SK-N-SH treated with all-trans-retinoic acid at 6 μM for 48 hours (cell line): ENCODE results near the gene CITED1.

Experiments
- ATAC-seq: fragments of 200-7000 bp; cut with Tn5 transposase; 3 replicates; pipeline ENCODE4 v1.9.1; 2020; ENCODE audit warnings: mild to moderate bottlenecking, moderate library complexity
- ARNTL ChIP-seq: fragments of 450-650 bp; formaldehyde crosslinking; IDR thresholded peaks from 2 replicates; pipeline ENCODE4 v1.5.0; 2020; ENCODE audit warnings: low read depth, mild to moderate bottlenecking, moderate library complexity, borderline replicate concordance
- BACH2 ChIP-seq: fragments of 250-450 bp; sonication (Bioruptor Pico); IDR thresholded peaks from 2 replicates; pipeline ENCODE4 v1.9.0; 2021; ENCODE audit warnings: mild to moderate bottlenecking, borderline replicate concordance
- CSRNP3 ChIP-seq: fragments of 250-450 bp; sonication (Bioruptor Pico); IDR thresholded peaks from 2 replicates; pipeline ENCODE4 v1.5.1; 2021; ENCODE audit warnings: mild to moderate bottlenecking, moderate library complexity
- GLIS3 ChIP-seq: fragments of 250-450 bp; sonication (Bioruptor Pico); IDR thresholded peaks from 2 replicates; pipeline ENCODE4 v1.5.0; 2020; ENCODE audit warnings: mild to moderate bottlenecking, moderate library complexity
- OSR1 ChIP-seq: fragments of 250-450 bp; sonication (Bioruptor Pico); IDR thresholded peaks from 2 replicates; pipeline ENCODE4 v1.8.0; 2022; ENCODE audit warnings: moderate library complexity, mild to moderate bottlenecking, inconsistent platforms
- PPARA ChIP-seq: fragments of 250-450 bp; sonication (Bioruptor Pico); IDR thresholded peaks from 2 replicates; pipeline ENCODE4 v1.5.0; 2020; ENCODE audit warnings: mild to moderate bottlenecking, borderline replicate concordance
- RARB ChIP-seq: fragments of 250-450 bp; sonication (Bioruptor Pico); IDR thresholded peaks from 2 replicates; pipeline ENCODE4 v1.8.0; 2021; ENCODE audit warnings: mild to moderate bottlenecking, moderate library complexity
- SNAI2 ChIP-seq: fragments of 250-450 bp; sonication (Bioruptor Pico); IDR thresholded peaks from 2 replicates; pipeline ENCODE4 v1.5.0; 2020; ENCODE audit warnings: mild to moderate bottlenecking, moderate library complexity
- TCF4 ChIP-seq: fragments of 250-450 bp; sonication (Bioruptor Pico); IDR thresholded peaks from 2 replicates; pipeline ENCODE4 v1.8.0; 2021; ENCODE audit warnings: mild to moderate bottlenecking, moderate library complexity, borderline replicate concordance
- TOX ChIP-seq: fragments of 250-450 bp; sonication (Bioruptor Pico); IDR thresholded peaks from 2 replicates; pipeline ENCODE4 v1.8.0; 2021; ENCODE audit warnings: mild to moderate bottlenecking, moderate library complexity, borderline replicate concordance
- TSHZ2 ChIP-seq: fragments of 250-450 bp; sonication (Bioruptor Pico); IDR thresholded peaks from 2 replicates; pipeline ENCODE4 v1.5.0; 2020; ENCODE audit warnings: mild to moderate bottlenecking, moderate library complexity
- ZC3H10 ChIP-seq: fragments of 250-450 bp; sonication (Bioruptor Pico); IDR thresholded peaks from 2 replicates; pipeline ENCODE4 v1.5.1; 2021; ENCODE audit warnings: mild to moderate bottlenecking, moderate library complexity
- ZFP3 ChIP-seq: fragments of 250-450 bp; sonication (Bioruptor Pico); IDR thresholded peaks from 2 replicates; pipeline ENCODE4 v1.5.0; 2020; ENCODE audit warnings: mild to moderate bottlenecking, moderate library complexity
- ZNF565 ChIP-seq: fragments of 450-650 bp; formaldehyde crosslinking; conservative IDR thresholded peaks from 2 replicates; pipeline ENCODE4 v1.5.0; 2020; ENCODE audit warnings: low read depth, mild to moderate bottlenecking, moderate library complexity
- ZNF70 ChIP-seq: fragments of 450-650 bp; formaldehyde crosslinking; IDR thresholded peaks from 2 replicates; pipeline ENCODE4 v1.5.0; 2020; ENCODE audit warnings: mild to moderate bottlenecking, moderate library complexity
- ZNF8 ChIP-seq: fragments of 450-650 bp; formaldehyde crosslinking; IDR thresholded peaks from 2 replicates; pipeline ENCODE4 v1.5.0; 2020; ENCODE audit warnings: mild to moderate bottlenecking, moderate library complexity
- TF ChIP-seq, protein P1 (sequence below): fragments of 250-450 bp; sonication (Bioruptor Pico); IDR thresholded peaks from 2 replicates; pipeline ENCODE4 v1.8.0; 2020; ENCODE audit warnings: mild to moderate bottlenecking, moderate library complexity, borderline replicate concordance
- TF ChIP-seq, protein P2 (sequence below): fragments of 250-450 bp; sonication (Bioruptor Pico); IDR thresholded peaks from 2 replicates; pipeline ENCODE4 v1.8.0; 2021; ENCODE audit warnings: low read depth, mild to moderate bottlenecking, moderate library complexity, borderline replicate concordance
- TF ChIP-seq, protein P3 (sequence below): fragments of 250-450 bp; sonication (Bioruptor Pico); IDR thresholded peaks from 2 replicates; pipeline ENCODE4 v1.5.1; 2020; ENCODE audit warnings: low read depth, mild to moderate bottlenecking, moderate library complexity

CITED1 gene

DNA sequence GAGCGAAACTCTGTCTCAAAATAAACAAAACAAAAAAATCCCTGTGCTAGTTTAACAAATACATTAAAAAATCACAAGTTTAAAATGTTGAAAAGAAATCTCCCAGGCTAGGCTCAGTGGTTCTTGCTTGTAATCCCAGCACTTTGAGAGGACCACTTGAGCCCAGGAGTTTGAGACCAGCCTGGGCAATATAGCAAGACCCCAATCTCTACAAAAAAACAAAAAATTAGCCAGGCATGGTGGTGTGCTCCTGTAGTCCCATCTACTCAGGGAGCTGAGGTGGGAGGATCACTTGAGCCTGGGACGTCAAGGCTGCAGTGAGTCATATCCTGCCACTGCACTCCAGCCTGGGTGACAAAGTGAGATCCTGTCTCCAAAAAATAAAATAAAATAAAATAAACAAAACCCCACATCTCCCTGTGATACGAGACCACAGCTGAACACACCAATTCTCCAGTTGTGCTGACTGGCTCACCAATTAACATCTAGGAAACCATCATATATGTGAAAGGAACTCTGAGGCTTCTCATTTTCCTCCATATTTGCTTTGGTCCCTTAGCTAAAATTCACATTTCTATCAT lies 36.0 kb downstream of the CITED1 start (continued):
- TF ChIP-seq, protein P1, sequence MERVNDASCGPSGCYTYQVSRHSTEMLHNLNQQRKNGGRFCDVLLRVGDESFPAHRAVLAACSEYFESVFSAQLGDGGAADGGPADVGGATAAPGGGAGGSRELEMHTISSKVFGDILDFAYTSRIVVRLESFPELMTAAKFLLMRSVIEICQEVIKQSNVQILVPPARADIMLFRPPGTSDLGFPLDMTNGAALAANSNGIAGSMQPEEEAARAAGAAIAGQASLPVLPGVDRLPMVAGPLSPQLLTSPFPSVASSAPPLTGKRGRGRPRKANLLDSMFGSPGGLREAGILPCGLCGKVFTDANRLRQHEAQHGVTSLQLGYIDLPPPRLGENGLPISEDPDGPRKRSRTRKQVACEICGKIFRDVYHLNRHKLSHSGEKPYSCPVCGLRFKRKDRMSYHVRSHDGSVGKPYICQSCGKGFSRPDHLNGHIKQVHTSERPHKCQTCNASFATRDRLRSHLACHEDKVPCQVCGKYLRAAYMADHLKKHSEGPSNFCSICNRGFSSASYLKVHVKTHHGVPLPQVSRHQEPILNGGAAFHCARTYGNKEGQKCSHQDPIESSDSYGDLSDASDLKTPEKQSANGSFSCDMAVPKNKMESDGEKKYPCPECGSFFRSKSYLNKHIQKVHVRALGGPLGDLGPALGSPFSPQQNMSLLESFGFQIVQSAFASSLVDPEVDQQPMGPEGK = no peak
- TF ChIP-seq OSR1 (CRISPR knock-in tag) (no peak), ZFP3 (CRISPR knock-in tag) (no peak), TCF4 (CRISPR knock-in tag) (no peak)

GRCh38 chrX:72268597-72269365 lies 36.9 kb downstream of the CITED1 start:
- ATAC-seq = 0 out of 3 replicates have a peak, but pooled peaks have one; percentile 7
- TF ChIP-seq SNAI2 (CRISPR knock-in tag) (no peak), ZNF565 (no peak), GLIS3 (no peak), ZC3H10 (CRISPR knock-in tag) (no peak), BACH2 (no peak)
- TF ChIP-seq, protein P2, sequence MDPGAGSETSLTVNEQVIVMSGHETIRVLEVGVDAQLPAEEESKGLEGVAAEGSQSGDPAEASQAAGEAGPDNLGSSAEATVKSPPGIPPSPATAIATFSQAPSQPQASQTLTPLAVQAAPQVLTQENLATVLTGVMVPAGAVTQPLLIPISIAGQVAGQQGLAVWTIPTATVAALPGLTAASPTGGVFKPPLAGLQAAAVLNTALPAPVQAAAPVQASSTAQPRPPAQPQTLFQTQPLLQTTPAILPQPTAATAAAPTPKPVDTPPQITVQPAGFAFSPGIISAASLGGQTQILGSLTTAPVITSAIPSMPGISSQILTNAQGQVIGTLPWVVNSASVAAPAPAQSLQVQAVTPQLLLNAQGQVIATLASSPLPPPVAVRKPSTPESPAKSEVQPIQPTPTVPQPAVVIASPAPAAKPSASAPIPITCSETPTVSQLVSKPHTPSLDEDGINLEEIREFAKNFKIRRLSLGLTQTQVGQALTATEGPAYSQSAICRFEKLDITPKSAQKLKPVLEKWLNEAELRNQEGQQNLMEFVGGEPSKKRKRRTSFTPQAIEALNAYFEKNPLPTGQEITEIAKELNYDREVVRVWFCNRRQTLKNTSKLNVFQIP (CRISPR knock-in tag) = no peak
- TF ChIP-seq, protein P3, sequence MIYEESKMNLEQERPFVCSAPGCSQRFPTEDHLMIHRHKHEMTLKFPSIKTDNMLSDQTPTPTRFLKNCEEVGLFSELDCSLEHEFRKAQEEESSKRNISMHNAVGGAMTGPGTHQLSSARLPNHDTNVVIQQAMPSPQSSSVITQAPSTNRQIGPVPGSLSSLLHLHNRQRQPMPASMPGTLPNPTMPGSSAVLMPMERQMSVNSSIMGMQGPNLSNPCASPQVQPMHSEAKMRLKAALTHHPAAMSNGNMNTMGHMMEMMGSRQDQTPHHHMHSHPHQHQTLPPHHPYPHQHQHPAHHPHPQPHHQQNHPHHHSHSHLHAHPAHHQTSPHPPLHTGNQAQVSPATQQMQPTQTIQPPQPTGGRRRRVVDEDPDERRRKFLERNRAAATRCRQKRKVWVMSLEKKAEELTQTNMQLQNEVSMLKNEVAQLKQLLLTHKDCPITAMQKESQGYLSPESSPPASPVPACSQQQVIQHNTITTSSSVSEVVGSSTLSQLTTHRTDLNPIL (CRISPR knock-in tag) = no peak

DNA sequence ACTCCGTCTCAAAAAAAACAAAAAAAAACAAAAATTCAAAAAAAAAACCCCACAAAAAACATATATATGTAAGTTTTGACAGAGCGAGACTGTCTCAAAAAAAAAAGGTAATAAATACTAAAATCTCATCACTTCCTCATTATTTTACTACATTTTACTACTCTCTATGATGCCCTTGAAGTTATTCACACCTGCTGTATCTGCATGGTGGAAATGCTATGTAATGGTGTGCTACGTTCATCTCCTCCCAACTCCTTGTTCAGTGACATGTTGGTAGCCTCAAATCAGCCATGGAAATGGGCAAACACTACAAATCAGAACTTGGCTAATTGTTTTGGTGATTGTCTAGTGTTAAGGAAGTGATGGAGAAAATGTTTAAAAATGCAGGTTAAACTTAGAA lies 40.5 kb downstream of the CITED1 start:
- TF ChIP-seq OSR1 (CRISPR knock-in tag) (no peak), ARNTL (CRISPR knock-in tag) (no peak), TOX (no peak)
- TF ChIP-seq, all 23 proteins: peak for 0
- no peak for ATAC-seq

GRCh38 chrX:72262077-72262476 lies 43.6 kb downstream of the CITED1 start:
- no peak for ATAC-seq
- TF ChIP-seq ZNF565 (no peak), ARNTL (CRISPR knock-in tag) (no peak), PPARA (CRISPR knock-in tag) (no peak), TOX (no peak), BACH2 (no peak), ZNF8 (CRISPR knock-in tag) (no peak), TCF4 (CRISPR knock-in tag) (no peak), ZFP3 (CRISPR knock-in tag) (no peak), TSHZ2 (CRISPR knock-in tag) (no peak), ZNF70 (CRISPR knock-in tag) (no peak), OSR1 (CRISPR knock-in tag) (no peak), GLIS3 (no peak), ZC3H10 (CRISPR knock-in tag) (no peak), RARB (CRISPR knock-in tag) (no peak), CSRNP3 (CRISPR knock-in tag) (no peak)
- TF ChIP-seq, protein P1 = no peak
- TF ChIP-seq, protein P2 (CRISPR knock-in tag) = no peak
- TF ChIP-seq, all 23 proteins: peak for 0
